Activated CD4-positive, alpha-beta T cell treated with anti-CD3 and anti-CD28 coated beads for 4 hours (primary cell): ENCODE data around the gene FBXO40.

Experiments
- DNase-seq, 2 donors: peaks; one replicate each; pipeline ENCODE4 v3.0.0-alpha.2; 2020

Gene FBXO40

DNA sequence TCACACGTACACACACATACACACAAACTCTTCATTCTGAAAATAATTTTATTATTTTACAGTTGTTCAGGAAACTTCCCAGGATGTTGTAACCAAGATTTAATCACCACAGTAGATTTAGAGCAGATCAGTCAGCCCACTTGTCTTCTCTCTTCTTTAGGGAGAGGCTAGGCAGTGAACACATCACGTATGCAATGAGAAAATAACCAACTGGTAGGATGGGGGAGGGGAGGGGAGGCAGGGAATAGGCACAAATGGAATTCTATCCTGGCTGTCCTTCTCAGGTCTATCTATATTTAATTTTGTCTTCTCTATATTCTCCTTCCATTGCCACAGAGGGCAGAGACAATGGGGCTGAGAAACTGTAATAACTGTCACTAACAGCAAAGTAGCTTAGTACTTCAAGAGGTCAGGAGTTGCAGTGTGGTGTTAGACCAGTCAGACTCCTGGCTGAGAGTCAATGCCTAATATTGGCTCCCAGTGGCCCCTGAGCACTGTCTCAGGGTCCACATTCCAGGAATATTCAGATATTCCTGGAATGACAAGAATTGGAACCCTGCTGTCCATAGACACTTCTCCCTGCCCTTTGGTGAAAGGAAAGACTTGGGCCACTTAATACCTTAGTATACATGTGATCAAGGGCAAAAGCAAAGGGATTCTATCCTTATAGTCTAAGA, 70.1 kb downstream of the FBXO40 start:
- DNase-seq: no peak

DNA sequence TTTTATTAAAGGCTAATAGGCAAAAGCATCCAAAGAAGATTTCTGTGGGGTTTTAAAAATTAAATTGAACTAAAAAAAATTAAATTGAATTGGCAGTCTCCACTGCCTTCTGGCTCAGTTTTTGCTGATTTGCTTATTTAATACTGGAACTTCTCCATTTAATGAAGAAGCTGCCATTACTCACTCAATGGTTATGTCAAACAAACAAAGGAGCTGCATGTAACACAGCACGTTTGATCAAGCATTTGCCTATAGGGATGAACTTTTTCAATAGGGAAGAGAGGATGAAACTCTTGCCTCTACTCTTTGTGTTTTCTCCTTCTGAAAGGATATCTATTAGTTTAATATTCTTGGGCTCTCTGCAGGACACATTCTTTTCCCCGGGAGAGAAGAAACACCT, 72.3 kb downstream of the FBXO40 start:
- DNase-seq: no peak

DNA sequence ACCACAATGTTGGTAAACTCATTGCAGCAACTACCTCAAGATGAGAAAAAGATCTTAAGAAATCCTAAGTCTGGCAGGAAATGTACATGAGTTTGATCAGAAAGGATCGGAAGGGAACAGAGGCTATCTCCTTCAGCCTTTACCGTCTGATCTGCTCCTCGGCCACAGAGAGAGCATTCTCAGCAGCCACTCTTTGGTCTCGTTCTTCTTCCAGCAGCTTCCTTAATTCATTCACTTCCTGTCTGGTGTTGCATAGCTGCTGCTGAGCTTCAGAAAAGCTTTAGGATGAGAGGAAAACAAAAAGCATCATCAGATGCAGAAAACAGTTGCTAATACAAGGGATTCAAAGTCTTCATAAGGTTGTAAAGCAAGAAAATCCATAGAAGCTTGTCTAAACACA, 74.2 kb downstream of the FBXO40 start:
- no peak for DNase-seq

DNA sequence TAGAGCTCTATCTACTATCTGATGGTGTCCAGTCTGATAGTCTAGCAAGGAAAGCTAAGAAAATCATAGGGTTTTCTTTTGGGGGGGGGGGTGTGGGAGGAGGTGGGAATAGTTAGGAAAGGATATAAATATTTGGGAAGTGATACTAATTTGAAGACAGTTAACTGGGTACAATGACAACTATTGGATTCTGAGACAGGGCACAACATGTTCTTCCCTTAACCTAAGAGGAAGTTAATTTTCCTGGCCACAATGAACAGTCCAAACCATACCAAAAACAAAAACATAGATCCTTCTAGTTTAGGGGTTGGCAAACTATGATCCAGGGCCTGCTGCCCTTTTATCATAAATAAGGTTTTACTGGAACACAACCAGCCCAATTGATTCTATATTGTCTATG, 77.5 kb downstream of the FBXO40 start:
- no peak for DNase-seq

DNA sequence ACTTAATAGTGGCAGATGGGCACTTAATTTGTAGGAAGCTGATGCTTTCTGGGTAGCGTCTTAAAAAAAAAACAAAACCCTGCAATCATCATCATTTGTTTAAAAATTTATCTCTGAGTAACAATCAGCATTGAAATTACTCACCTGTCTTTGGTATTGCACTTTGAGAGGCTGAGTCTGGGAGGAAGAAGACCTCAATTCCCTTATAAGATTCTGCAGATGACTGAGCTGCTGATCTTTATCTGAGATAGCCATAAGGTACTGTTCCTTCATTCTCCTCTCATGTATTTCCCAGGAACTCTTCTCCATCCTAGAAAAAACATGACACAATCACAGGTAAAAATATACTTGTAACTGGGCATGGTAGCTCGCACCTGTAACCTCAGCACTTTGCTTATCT, 84.0 kb downstream of the FBXO40 start:
- DNase-seq: no peak
